Vagina (tissue), 2 donors: ENCODE measurements around the gene PRUNE1.

Experiments used
- CTCF ChIP-seq, 3 experiments: fragments of 450-650 bp in 2 of 3; fragments of 200-600 bp in 1 of 3; sonication (generic) in 1 of 3; IDR thresholded peaks; one replicate each; pipeline ENCODE4 v1.5.1; 2017 to 2019; ENCODE audit warnings: antibody characterized with exemption in 3 of 3, mild to moderate bottlenecking in 2 of 3, moderate library complexity in 2 of 3
- POLR2A ChIP-seq, 2 donors: fragments of 450-650 bp; IDR thresholded peaks; one replicate each; pipeline ENCODE4 v1.6.1; 2017; ENCODE audit warnings: antibody characterized with exemption in 2 of 2, mild to moderate bottlenecking in 2 of 2, moderate library complexity in 2 of 2
- POLR2AphosphoS5 ChIP-seq, 2 donors: sonication (generic); formaldehyde crosslinking; IDR thresholded peaks; one replicate each; pipeline ENCODE4 v1.9.0; 2017; ENCODE audit warnings: antibody characterized with exemption in 2 of 2, mild to moderate bottlenecking in 2 of 2, low read depth in 1 of 2; ENCODE audit not compliant: insufficient read depth in 1 of 2

- no peak for TF ChIP-seq CTCF (IDR thresholded peaks at IDR 0.05)
- TF ChIP-seq POLR2AphosphoS5 (IDR thresholded peaks at IDR 0.05; ENCODE audit: insufficient read depth in 1 of 2, low read depth in 1 of 2): no peak
- TF ChIP-seq POLR2A (IDR thresholded peaks at IDR 0.05): no peak
Measured at GRCh38 chr1:151005729-151006319, 2.4 kb upstream of the PRUNE1 start.
